HK-2 (cell line): ENCODE results near the gene LSM4.
A peak's percentile ranks its signal among the peaks of the same experiment; 100 is the strongest.
"Not testable (repeated sequence)": the region's sequence is repeated elsewhere in the genome, so short reads cannot be mapped to it uniquely, and the experiment has no call there.

Experiments
- DNase-seq: peaks from one replicate; pipeline ENCODE4 v3.0.0-alpha.2; 2018; ENCODE audit not compliant: unreplicated experiment

LSM4 gene

GRCh38 chr19:18340990-18341868 is 18.4 kb upstream of the LSM4 start:
- peak; percentile 57 for DNase-seq

GRCh38 chr19:18340190-18340989 is 17.5 kb upstream of the LSM4 start, which contains the start of gene PGPEP1:
TSS of gene PGPEP1 (plus strand) at chr19:18340598. CDS start at chr19:18340682, 84 bp downstream.
- peak; percentile 31 for DNase-seq

GRCh38 chr19:18339723-18340122 is 16.8 kb upstream of the LSM4 start:
- DNase-seq: no peak

DNA sequence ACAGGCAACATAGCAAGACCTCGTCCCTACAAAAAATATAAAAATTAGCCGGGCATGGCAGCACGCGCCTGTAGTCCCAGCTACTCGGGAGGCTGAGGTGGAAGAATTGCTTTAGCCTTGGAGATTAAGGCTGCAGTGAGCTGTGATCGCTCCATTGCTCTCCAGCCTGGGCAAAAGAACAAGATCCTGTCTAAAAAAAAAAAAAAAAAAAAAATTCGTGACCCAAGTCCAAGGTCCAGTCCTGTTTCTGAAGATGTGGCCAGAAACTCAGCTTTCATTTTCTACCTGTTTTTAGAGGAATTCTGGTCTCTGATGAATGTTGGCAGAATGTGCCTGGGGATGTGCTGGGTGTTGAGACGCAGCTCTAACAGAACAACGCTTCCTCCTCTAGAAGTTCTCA is 15.7 kb upstream of the LSM4 start:
- no peak for DNase-seq

GRCh38 chr19:18336121-18336520 is 13.2 kb upstream of the LSM4 start:
- DNase-seq: no peak

DNA sequence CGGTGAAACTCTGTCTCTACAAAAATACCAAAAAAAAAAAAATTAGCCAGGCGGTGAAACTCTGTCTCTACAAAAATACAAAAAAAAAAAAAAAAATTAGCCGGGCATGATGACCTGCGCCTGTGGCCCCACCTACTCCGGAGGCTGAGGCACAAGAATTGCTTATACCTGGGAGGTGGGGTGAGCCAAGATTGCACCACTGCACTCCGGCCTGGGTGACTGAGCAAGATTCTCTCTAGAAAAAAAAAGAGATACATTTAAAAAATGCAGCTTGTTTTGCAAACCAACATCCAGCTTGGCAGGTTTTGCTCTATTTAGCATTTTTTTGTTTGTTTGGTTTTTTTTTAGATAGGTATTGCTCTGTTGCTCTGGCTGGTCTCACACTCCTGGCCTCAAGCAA is 10.8 kb upstream of the LSM4 start:
- DNase-seq: no peak

DNA sequence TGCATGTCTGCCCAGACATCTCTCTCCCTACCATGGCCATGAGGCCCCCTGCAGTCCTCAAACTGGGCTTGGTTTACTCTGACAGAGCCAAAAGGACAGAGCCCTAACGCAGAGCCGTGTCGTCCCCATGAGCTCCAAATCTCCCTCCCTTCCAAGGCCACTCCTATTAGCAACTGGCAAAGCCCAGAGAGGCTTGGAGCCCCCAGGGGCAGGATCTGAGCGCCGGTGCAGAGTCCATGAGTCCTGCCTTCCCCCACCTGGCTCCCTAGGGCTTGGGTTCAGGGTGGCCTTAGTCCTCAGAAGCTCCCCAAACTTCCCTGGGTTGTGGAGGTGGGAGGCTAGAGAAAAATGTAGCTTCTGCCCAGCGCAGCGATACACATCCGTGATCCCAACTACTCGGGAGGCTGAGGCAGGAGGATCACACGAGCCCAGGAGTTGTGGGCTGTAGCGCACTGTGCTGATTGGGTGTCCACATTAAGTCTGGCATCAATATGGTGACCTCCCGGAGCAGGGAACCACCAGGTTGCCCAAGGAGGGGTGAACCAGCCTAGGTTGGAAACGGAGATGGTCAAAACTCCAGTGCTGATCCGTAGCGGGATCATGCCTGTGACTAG is 10.1 kb upstream of the LSM4 start:
- no peak for DNase-seq

- DNase-seq: no peak
These were observed 8.0 kb upstream of the LSM4 start for GRCh38 chr19:18330868-18331267.

DNA sequence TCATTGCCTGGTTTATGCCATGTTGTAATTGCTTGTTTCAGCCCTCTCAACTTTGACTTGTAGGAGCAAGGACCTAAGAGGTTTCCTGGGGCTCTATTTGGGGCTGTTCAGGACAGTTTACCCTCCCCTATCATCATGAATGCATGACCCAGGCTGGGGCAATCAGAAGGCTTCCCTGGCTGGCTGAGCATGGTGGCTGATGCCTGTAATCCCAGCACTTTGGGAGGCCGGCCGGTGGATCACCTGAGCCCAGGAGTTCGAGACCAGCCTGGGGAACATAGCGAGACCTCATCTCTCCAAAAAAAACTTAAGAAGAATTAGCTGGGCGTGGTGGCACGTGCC is 6.1 kb upstream of the LSM4 start:
- no peak for DNase-seq

- DNase-seq: peak; percentile 88
These were observed 5.6 kb upstream of the LSM4 start for GRCh38 chr19:18328340-18329034.

DNA sequence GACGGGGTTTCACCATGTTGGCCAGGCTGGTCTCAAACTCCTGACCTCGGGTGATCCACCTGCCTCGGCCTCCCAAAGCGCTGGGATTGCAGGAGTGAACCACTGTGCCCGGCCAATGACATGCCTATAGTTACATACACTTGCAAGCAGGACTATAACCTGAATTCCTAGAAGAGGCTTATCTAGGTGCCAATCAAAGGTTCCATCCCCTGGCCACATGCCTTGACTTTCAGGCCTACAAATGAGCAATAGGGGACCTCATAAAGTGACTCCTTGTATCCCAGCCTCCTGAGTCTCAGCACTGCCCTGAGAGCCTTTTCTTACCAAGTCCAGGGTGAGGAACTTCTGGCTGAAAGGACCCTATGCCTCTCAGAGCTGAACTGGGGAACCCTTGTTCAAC is 3.9 kb upstream of the LSM4 start:
- no peak for DNase-seq

DNA sequence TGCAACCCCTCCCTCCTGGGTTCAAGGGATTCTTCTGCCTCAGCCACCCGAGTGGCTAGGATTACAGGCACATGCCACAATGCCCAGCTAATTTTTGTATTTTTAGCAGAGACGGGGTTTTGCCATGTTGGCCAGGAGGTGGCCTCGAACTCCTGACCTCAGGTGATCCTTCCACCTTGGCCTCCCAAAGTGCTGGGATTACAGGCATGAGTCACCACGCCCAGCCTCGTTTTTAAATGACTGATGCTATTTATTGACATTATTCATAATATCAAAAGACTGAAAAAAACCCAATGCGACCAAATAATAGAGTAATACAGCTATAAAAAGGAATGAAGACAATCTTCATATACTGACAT is 1.5 kb upstream of the LSM4 start:
- not testable (repeated sequence) for DNase-seq

DNA sequence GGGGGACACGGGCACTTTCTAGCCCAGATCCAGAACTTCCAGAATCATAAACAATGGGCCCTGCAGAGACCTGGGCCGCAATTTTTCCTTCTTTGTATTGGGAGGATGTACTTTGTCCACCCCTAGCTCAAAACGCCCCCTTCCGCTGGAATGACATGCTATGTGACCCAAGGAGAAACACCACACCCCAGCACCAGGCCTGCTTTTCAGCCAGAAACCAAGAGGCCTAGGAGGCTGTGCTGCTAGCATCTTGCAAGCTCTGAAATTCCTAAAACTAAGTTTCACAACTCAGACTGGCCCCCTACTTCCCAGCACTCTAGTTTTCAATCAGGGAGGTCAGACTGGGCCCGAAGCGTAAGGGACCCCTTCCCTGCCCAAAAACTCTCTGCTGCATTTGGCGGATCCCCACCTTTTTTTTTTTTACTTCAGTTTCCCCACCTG is 538 bp downstream of the LSM4 start:
- DNase-seq: peak; percentile 70

- no peak for DNase-seq
These were observed 1.2 kb downstream of the LSM4 start for GRCh38 chr19:18321734-18322102.

GRCh38 chr19:18320865-18321733 is 1.8 kb downstream of the LSM4 start:
- DNase-seq: no peak

GRCh38 chr19:18319591-18320135 is 3.2 kb downstream of the LSM4 start:
- DNase-seq: no peak

DNA sequence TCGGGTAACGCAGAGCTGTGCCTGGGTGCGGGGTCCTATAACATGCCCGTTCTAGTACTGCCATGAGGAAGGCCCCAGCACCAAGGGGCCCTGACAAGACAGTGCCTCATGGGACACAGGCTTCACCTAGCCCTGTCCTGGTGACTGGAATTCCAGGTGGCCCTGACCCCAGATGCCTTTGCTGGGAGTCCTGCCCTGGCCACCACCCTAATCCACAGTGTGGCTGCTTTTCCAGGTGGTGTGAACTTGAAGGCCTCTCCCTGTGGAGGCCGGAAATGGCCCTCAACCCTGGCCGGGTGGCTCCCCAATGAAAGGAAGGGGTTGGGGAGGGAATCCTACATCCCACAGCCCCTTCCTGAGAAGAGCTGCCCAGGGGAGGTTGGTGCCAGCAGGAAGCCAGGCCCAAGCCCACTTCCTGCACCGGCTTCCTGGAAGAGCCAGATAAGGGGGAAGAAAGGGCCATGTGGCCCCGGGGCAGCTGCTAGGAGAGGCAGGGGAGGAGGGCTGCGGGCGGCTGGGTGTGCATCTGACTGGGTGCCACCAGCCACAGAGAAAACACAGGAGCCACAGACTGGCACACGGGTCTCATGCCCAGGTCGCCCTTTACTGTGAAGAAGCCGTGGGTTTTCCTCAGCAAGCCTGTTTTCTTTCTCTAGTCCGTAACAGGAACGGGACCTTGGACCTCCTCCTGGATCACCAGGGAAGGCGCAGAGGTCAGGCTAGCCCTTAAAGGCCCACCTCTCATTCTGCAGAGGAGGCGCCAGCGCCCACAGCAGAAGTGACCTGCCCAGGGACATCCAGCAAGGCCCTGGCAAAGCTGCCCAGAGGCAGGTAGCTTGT is 4.7 kb downstream of the LSM4 start:
- DNase-seq: no peak

DNA sequence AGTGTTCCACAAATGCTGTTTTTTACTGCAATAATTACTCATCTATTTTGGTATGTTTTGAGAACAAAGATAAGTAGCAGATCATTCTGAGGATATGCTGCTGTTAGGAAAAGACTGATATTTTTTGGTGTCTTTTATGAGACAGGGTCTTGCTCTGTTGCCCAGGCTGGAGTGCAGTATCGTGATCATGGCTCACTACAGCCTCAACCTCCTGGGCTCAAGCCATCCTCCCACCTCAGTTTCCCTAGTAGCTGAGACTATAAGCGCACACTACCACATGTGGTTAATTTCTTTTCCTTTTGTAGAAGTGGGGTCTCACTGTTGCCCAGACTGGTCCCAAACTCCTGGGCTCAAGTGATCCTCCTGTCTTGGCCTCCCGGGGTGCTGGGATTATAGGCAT is 9.5 kb downstream of the LSM4 start:
- no peak for DNase-seq

- no peak for DNase-seq
These were observed 10.8 kb downstream of the LSM4 start for GRCh38 chr19:18312092-18312534.
